GM18907 (cell line): ENCODE results near the gene SYNGR4.

Experiments
- ATAC-seq: cut with Tn5 transposase; IDR thresholded peaks from one replicate; pipeline ENCODE4 v1.9.1; 2021; ENCODE audit warnings: mild to moderate bottlenecking, moderate library complexity; ENCODE audit not compliant: unreplicated experiment

The SYNGR4 gene

GRCh38 chr19:48424694-48425219 lies 60.6 kb downstream of the SYNGR4 start:
- ATAC-seq: no peak
